Kidney (tissue), 14 donors: ENCODE measurements around the gene MNAT1. TPM values are rescaled to one million over a fixed set of nuclear protein-coding genes. Genes with fewer than 3 reads are reported as not detected.

Experiments used
- DNase-seq, 5 donors: peaks; one replicate each; pipeline ENCODE4 v3.0.0-alpha.2; 2013 to 2020
- FAIRE-seq: peaks from 2 replicates; lab custom pipeline; 2012; peaks lifted over from hg19 to GRCh38; lab: Jason Lieb, UNC
- H3K27ac ChIP-seq, 2 donors: one replicate each; pipeline ENCODE4 v1.7.0; 2013; ENCODE audit warnings: low read depth in 2 of 2, low read length in 2 of 2, inconsistent platforms in 1 of 2
- H3K27me3 ChIP-seq: one replicate; pipeline ENCODE4 v1.7.1; 2013; ENCODE audit warnings: low read length, inconsistent platforms; ENCODE audit not compliant: control insufficient read depth, insufficient read depth
- H3K36me3 ChIP-seq, 3 donors: one replicate each; pipeline versions ENCODE4 v1.7.0 to v1.7.1; 2013; ENCODE audit warnings: low read length in 3 of 3, control low read depth in 1 of 3, inconsistent platforms in 1 of 3; ENCODE audit not compliant: insufficient read depth in 3 of 3, control insufficient read depth in 2 of 3
- H3K4me1 ChIP-seq, 3 donors: one replicate each; pipeline versions ENCODE4 v1.7.0 to v1.7.1; 2013; ENCODE audit warnings: low read length in 3 of 3, inconsistent platforms in 1 of 3, low read depth in 1 of 3; ENCODE audit not compliant: control insufficient read depth in 2 of 3, insufficient read depth in 2 of 3
- H3K4me3 ChIP-seq, 3 donors: one replicate each; pipeline versions ENCODE4 v1.7.0 to v1.8.1; 2013; ENCODE audit warnings: low read length in 3 of 3, control low read depth in 1 of 3, inconsistent platforms in 1 of 3
- H3K9ac ChIP-seq, 3 donors: one replicate each; pipeline versions ENCODE4 v1.7.0 to v1.7.1; 2013; ENCODE audit warnings: low read length in 3 of 3, control low read depth in 1 of 3, inconsistent platforms in 1 of 3
- H3K9me3 ChIP-seq, 3 donors: one replicate each; pipeline versions ENCODE4 v1.7.0 to v1.7.1; 2013; ENCODE audit warnings: low read length in 3 of 3, control low read depth in 1 of 3, inconsistent platforms in 1 of 3; ENCODE audit not compliant: control insufficient read depth in 2 of 3, insufficient read depth in 1 of 3
- CTCF ChIP-seq: IDR thresholded peaks from 3 replicates; pipeline ENCODE4 v1.5.1; 2012; ENCODE audit warnings: mild to moderate bottlenecking, moderate library complexity, borderline replicate concordance; ENCODE audit not compliant: insufficient read depth; ENCODE audit errors: extremely low read depth
- intact Hi-C: fragments of 100-400 bp; cut with DNase I; formaldehyde crosslinking; loops from one replicate; pipeline ENCODE4 v1.11.1; 2022
- polyA plus RNA-seq: library from polyadenylated mRNA; stranded (reverse); fragments of 350-450 nt; fragmentation: Illumina TruSeq; extraction: RNeasy Lipid Tissue Mini Kit (QIAGEN cat#74804); gene quantifications from one replicate; pipeline ENCODE4 v1.2.3, GENCODE V29; 2014; ENCODE audit warnings: low read depth, low replicate concordance; ENCODE audit not compliant: insufficient read depth
- total RNA-seq: library from RNA; stranded (reverse); fragmentation: NEBNext Ultra II Directional; extraction: Animal tissue kit (Norgen Biotek cat#: 25700); gene quantifications from one replicate; pipeline ENCODE4 v1.2.1, GENCODE V29; 2021
- donor health status: control.
- donor health status: control.
- donor health status: control.
- donor health status: control.
- donor health status: control.
- donor health status: DM: yes; HTN: yes; CAD: no.
- donor health status: Normal renal cell carcinoma (clear cell type).

Gene MNAT1
- total and polyA plus RNA-seq, 2 donors from 2014 or later: 29.6 to 41.6 TPM

- intact Hi-C loops: no loop called here
- Histone ChIP-seq H3K9me3 (no peaks in the 10 kb centered on the region), H3K4me3 (no peak overlapping the region), H3K4me1 (no peaks in the 10 kb centered on the region), H3K27ac (no peak overlapping the region), H3K27me3 (no peaks in the 10 kb centered on the region), H3K36me3 (no peaks in the 10 kb centered on the region), H3K9ac (no peak overlapping the region)
- FAIRE-seq (no peak), DNase-seq (no peak)
- no peak for TF ChIP-seq CTCF
Measured at GRCh38 chr14:60789656-60790055, 55.1 kb downstream of the MNAT1 start.

- Histone ChIP-seq H3K36me3 (no peaks in the 10 kb centered on the region), H3K9me3 (no peaks in the 10 kb centered on the region), H3K4me1 (no peaks in the 10 kb centered on the region), H3K27ac (no peak overlapping the region), H3K27me3 (no peaks in the 10 kb centered on the region), H3K9ac (no peak overlapping the region), H3K4me3 (no peak overlapping the region)
- no peak for FAIRE-seq
- TF ChIP-seq CTCF: no peak
- intact Hi-C loops: no loop called here
- no peak for DNase-seq
Measured at GRCh38 chr14:60790850-60791249, 56.3 kb downstream of the MNAT1 start.

- no peak overlapping the region for H3K9ac ChIP-seq
- H3K36me3 ChIP-seq: no peaks in the 10 kb centered on the region
- H3K27ac ChIP-seq: no peak overlapping the region
- H3K9me3 ChIP-seq: no peaks in the 10 kb centered on the region
- H3K4me1 ChIP-seq: no peaks in the 10 kb centered on the region
- intact Hi-C loops: no loop called here
- no peak overlapping the region for H3K4me3 ChIP-seq
- TF ChIP-seq CTCF: no peak
- DNase-seq: no peak
- no peaks in the 10 kb centered on the region for H3K27me3 ChIP-seq
- no peak for FAIRE-seq
Measured at GRCh38 chr14:60796434-60796833, 61.9 kb downstream of the MNAT1 start.

DNA sequence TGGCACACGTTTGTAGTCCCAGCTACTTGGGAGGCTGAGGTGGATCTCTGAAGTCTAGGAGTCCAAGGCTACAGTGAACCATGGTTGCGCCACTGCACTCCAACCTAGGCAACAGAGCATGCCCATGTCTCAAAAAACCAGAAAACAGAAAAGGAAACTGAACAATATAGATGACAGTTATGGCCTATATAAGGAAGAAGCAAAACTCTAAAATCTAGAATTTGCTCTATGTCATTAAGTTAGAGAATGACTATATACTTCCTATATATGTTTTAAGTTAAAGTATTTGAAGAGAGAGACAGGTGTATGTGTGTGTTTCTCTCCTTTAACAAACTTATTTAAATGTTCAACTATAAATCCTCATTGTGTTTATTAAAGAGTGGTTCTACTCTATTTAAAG, 65.8 kb downstream of the MNAT1 start:
- DNase-seq (no peak), FAIRE-seq (no peak)
- TF ChIP-seq CTCF: no peak
- no peaks in the 10 kb centered on the region for H3K9me3 ChIP-seq
- H3K36me3 ChIP-seq: no peaks in the 10 kb centered on the region
- H3K4me1 ChIP-seq: no peaks in the 10 kb centered on the region
- H3K4me3 ChIP-seq: no peak overlapping the region
- H3K27me3 ChIP-seq: no peaks in the 10 kb centered on the region
- no peak overlapping the region for H3K9ac ChIP-seq
- H3K27ac ChIP-seq: no peak overlapping the region
- intact Hi-C loops: no loop called here
